A549 treated with AZD9567 at 1 μM for 4 hours (cell line): ENCODE measurements around the gene SOHLH1. TPM values are rescaled to one million over a fixed set of nuclear protein-coding genes. Genes with fewer than 3 reads are reported as not detected.

ENCODE experiments used
- total RNA-seq: library from RNA; stranded (reverse); fragments of 200-300 nt; extraction: Qiagen RNA extraction; gene quantifications from 5 replicates; pipeline ENCODE4 v1.2.3, GENCODE V29; 2022; ENCODE audit not compliant: insufficient read depth

The SOHLH1 gene
- 0.06 TPM in 1 of 5 replicates, not detected in the others for total RNA-seq

GRCh38 chr9:135699440-135699839, at the start of gene SOHLH1:
Gene SOHLH1, minus strand, starts transcription at chr9:135699481. Its CDS starts 14 bp downstream, at chr9:135699467.

GRCh38 chr9:135701959-135702721, 2.9 kb upstream of the SOHLH1 start, which contains the start of gene KCNT1:
Gene KCNT1, plus strand, starts transcription at chr9:135702185. Its CDS starts 74 bp downstream, at chr9:135702259.

GRCh38 chr9:135662758-135663450, 36.4 kb downstream of the SOHLH1 start, which contains the start of gene LCN9:
Gene LCN9, plus strand, starts transcription at chr9:135663309. Its CDS starts 13 bp downstream, at chr9:135663322.

Other genes with a start within 250 kb of the SOHLH1 start
- 13.7 to 19.5 TPM (median 18.8 TPM) in 5 replicates for gene PPP1R26, start 219.7 kb downstream of the SOHLH1 start, total RNA-seq
- 110 to 136 TPM (median 129 TPM) in 5 replicates for gene MRPS2, start 198.8 kb downstream of the SOHLH1 start, total RNA-seq
- gene LCN1, start 178.0 kb downstream of the SOHLH1 start, total RNA-seq: not detected in 5 replicates
- 0.17 to 0.19 TPM in 2 of 5 replicates, not detected in the others for gene OBP2A, start 153.4 kb downstream of the SOHLH1 start, total RNA-seq
- 0.36 to 0.54 TPM (median 0.48 TPM) in 4 of 5 replicates, not detected in the other for gene PAEP, start 137.7 kb downstream of the SOHLH1 start, total RNA-seq
- not detected in 5 replicates for gene GLT6D1, start 59.9 kb downstream of the SOHLH1 start, total RNA-seq
- not detected in 5 replicates for gene LCN9, start 36.2 kb downstream of the SOHLH1 start, total RNA-seq
- not detected in 5 replicates for gene KCNT1, start 2.7 kb upstream of the SOHLH1 start, total RNA-seq
- gene CAMSAP1, start 208.1 kb upstream of the SOHLH1 start, total RNA-seq: 20.0 to 22.6 TPM (median 21.0 TPM) in 5 replicates